ENCODE results near the gene IFT57. TPM values are rescaled to one million over a fixed set of nuclear protein-coding genes. Genes with fewer than 3 reads are reported as not detected.

The IFT57 gene
- total and polyA plus RNA-seq, 2 of the 8 experiments (the other 6 are each of a cell fraction or from before 2014, with no cell fraction given), result 15.1 to 27.8 TPM

DNA sequence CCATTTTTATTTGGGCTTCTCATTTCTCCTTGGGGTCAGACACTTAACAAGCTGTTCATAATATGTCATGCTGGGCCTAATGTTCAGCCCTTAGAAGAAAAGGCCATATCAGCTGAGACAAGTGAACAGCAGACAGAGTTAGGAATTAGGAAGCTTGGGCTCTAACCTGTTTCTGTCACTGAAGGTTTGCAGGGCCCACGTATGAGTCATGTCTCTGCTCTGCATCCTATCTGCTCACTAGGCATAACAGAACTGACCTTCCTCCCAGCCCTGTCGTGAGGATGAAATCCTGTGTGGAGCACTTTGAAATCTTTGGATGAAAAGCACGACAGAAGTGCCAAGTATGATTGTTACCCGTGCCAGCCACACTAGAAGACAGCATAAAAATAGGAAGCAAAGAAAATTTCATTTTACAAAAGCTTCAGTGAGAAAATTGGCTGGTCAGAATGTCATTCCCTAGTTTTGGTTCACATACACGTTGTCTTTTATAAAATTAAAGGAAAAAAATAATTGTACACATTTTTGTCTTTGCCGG is 104.9 kb downstream of the IFT57 start:
- Histone ChIP-seq H3K4ac (replicated peaks; ENCODE audit: insufficient read length, low read depth, low read length) (no peak overlapping the region), H3K23me2 (ENCODE audit: low read depth, low read length) (no peaks in the 10 kb centered on the region), H4K91ac (replicated peaks; ENCODE audit: insufficient read length, low read length) (no peak overlapping the region), H3K4me1 (replicated peaks in 1 of 4; ENCODE audit: control insufficient read depth in 3 of 4, insufficient read depth in 4 of 4, low read length in 3 of 4) (peaks cover 0 to 5% (median 0%) of the 10 kb centered on the region in 4 experiments; a peak in 1 of 7 replicates), H3K79me1 (ENCODE audit: low read depth, low read length) (no peaks in the 10 kb centered on the region), H4K5ac (ENCODE audit: insufficient read length, low read depth, low read length) (no peak overlapping the region), H3K27me3 (replicated peaks in 1 of 4; ENCODE audit: control insufficient read depth in 3 of 4, extremely low read depth in 1 of 4, insufficient read depth in 3 of 4, low read length in 3 of 4) (no peaks in the 10 kb centered on the region), H3K14ac (ENCODE audit: insufficient read length) (no peak overlapping the region), H2BK5ac (ENCODE audit: low read depth, low read length) (no peak overlapping the region), H4K20me1 (replicated peaks in 1 of 2; ENCODE audit: control insufficient read depth in 1 of 2, insufficient read depth in 2 of 2, low read length in 2 of 2) (no peaks in the 10 kb centered on the region), H2BK20ac (ENCODE audit: low read length) (no peak overlapping the region), H3K9me3 (ENCODE audit: insufficient read depth in 2 of 2, low read depth in 1 of 2, low read length in 1 of 2) (no peaks in the 10 kb centered on the region), H3K79me2 (ENCODE audit: control insufficient read depth in 1 of 2, insufficient read depth in 2 of 2, low read length in 2 of 2) (no peaks in the 10 kb centered on the region), H2BK15ac (ENCODE audit: low read length) (no peak overlapping the region), H3K9ac (replicated peaks in 1 of 4; ENCODE audit: extremely low read depth in 1 of 4, low read depth in 3 of 4, low read length in 3 of 4) (no peak overlapping the region), H4K8ac (ENCODE audit: extremely low read depth, insufficient read depth, low read length) (no peak overlapping the region), H3K56ac (replicated peaks; ENCODE audit: insufficient read length, low read depth, low read length) (no peak overlapping the region), H3K18ac (ENCODE audit: extremely low read depth, low read length) (no peak overlapping the region), H3K4me2 (ENCODE audit: insufficient read depth in 1 of 2, low read depth in 2 of 2, low read length in 2 of 2) (no peak overlapping the region), H2AK5ac (ENCODE audit: low read depth, low read length) (no peak overlapping the region), H3K23ac (ENCODE audit: insufficient read length) (no peak overlapping the region), H2AFZ (ENCODE audit: low read length) (no peak overlapping the region), H2BK12ac (ENCODE audit: low read depth, low read length) (no peak overlapping the region), H3K27ac (ENCODE audit: low read depth, low read length) (no peak overlapping the region), H3K36me3 (ENCODE audit: control insufficient read depth in 2 of 4, insufficient read depth in 4 of 4, low read length in 3 of 4) (no peaks in the 10 kb centered on the region), H3K4me3 (ENCODE audit: extremely low read depth in 1 of 4, insufficient read depth in 2 of 4, low read depth in 3 of 4, low read length in 4 of 4) (no peak overlapping the region), H2BK120ac (replicated peaks; ENCODE audit: low read depth, low read length) (no peak overlapping the region)
- DNase-seq (ENCODE audit: low read depth in 1 of 2, low spot score in 2 of 2), result no peak
- WGBS, 2 experiments (ENCODE audit: extremely low coverage in 1 of 2, insufficient coverage in 1 of 2, insufficient read length in 1 of 2, insufficient replicate concordance in 2 of 2, low coverage in 1 of 2, low lambda C conversion rate in 2 of 2, missing lambda C conversion rate in 1 of 2), result 88% methylated on average over 6 of the region's 6 CpGs; no CpG with 5 or more reads in 1 of the 2 experiments
- FAIRE-seq, result no peak
- ChIA-PET POLR2A (ENCODE audit: partially characterized antibody) (interaction anchor here (0.6 kb wide), 1 partner anchor 370 kb away, joined by 3 read pairs; no protein-coding TSS in a partner anchor), CTCF (ENCODE audit: partially characterized antibody) (interaction anchor here (1.3 kb wide), 1 partner anchor 40 kb away, joined by 4 read pairs; no protein-coding TSS in a partner anchor)
- no peak for TF ChIP-seq KDM5A (IDR thresholded peaks at IDR 0.05; ENCODE audit: low read length)
- TF ChIP-seq, protein P1, sequence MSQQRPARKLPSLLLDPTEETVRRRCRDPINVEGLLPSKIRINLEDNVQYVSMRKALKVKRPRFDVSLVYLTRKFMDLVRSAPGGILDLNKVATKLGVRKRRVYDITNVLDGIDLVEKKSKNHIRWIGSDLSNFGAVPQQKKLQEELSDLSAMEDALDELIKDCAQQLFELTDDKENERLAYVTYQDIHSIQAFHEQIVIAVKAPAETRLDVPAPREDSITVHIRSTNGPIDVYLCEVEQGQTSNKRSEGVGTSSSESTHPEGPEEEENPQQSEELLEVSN (IDR thresholded peaks at IDR 0.05), result no peak
- no peak for TF ChIP-seq CTCF (IDR thresholded peaks at IDR 0.05; ENCODE audit: control extremely low read depth in 1 of 3, insufficient read depth in 1 of 3, low read depth in 1 of 3, low read length in 3 of 3)
- TF ChIP-seq CREB1 (IDR thresholded peaks at IDR 0.05), result no peak
- TF ChIP-seq RXRA (IDR thresholded peaks at IDR 0.05; ENCODE audit: insufficient read depth, low read depth, low read length), result no peak
- no peak for TF ChIP-seq ASH2L (IDR thresholded peaks at IDR 0.05; ENCODE audit: low read length)
- TF ChIP-seq CBX5 (IDR thresholded peaks at IDR 0.05; ENCODE audit: low read depth, low read length), result no peak
- TF ChIP-seq SUZ12 (IDR thresholded peaks at IDR 0.05; ENCODE audit: low read length), result no peak
- no peak for TF ChIP-seq PHF8 (conservative IDR thresholded peaks at IDR 0.05; ENCODE audit: low read depth, low read length)
- no peak for TF ChIP-seq KDM4A (IDR thresholded peaks at IDR 0.05; ENCODE audit: low read depth, low read length, severe bottlenecking)
- TF ChIP-seq FOSL1 (IDR thresholded peaks at IDR 0.05; ENCODE audit: insufficient read depth, low read depth, low read length), result no peak
